NB4 (cell line): ENCODE measurements around the gene TMEM273.

Experiments
- DNase-seq: peaks from one replicate; pipeline ENCODE4 v3.0.0; 2010; ENCODE audit warnings: low read depth
- H3K4me3 ChIP-seq: one replicate; pipeline ENCODE4 v1.5.1; 2011; ENCODE audit warnings: mild to moderate bottlenecking, low read depth, low read length, moderate library complexity
- MAX ChIP-seq: IDR thresholded peaks from 2 replicates; pipeline ENCODE4 v1.6.1; 2011; ENCODE audit warnings: low read depth, low read length
- MYC ChIP-seq: IDR thresholded peaks from 2 replicates; pipeline ENCODE4 v1.6.1; 2011; ENCODE audit warnings: low read depth, low read length
- POLR2A ChIP-seq: IDR thresholded peaks from 2 replicates; pipeline ENCODE4 v1.6.1; 2011; ENCODE audit warnings: mild to moderate bottlenecking; ENCODE audit not compliant: insufficient read length; ENCODE audit errors: extremely low read depth
- TF ChIP-seq, protein P1 (sequence below): IDR thresholded peaks from one replicate; pipeline ENCODE4 v1.5.1; 2012; ENCODE audit warnings: low read depth, low read length

The TMEM273 gene

GRCh38 chr10:49109669-49110340 lies 78.4 kb downstream of the TMEM273 start:
- no peak for DNase-seq
- TF ChIP-seq POLR2A (no peak), MYC (no peak), MAX (no peak)
- TF ChIP-seq, protein P1, sequence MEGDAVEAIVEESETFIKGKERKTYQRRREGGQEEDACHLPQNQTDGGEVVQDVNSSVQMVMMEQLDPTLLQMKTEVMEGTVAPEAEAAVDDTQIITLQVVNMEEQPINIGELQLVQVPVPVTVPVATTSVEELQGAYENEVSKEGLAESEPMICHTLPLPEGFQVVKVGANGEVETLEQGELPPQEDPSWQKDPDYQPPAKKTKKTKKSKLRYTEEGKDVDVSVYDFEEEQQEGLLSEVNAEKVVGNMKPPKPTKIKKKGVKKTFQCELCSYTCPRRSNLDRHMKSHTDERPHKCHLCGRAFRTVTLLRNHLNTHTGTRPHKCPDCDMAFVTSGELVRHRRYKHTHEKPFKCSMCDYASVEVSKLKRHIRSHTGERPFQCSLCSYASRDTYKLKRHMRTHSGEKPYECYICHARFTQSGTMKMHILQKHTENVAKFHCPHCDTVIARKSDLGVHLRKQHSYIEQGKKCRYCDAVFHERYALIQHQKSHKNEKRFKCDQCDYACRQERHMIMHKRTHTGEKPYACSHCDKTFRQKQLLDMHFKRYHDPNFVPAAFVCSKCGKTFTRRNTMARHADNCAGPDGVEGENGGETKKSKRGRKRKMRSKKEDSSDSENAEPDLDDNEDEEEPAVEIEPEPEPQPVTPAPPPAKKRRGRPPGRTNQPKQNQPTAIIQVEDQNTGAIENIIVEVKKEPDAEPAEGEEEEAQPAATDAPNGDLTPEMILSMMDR, result no peak
- no peak overlapping the region for H3K4me3 ChIP-seq

- H3K4me3 ChIP-seq, result no peak overlapping the region
- no peak for DNase-seq
- TF ChIP-seq, protein P1, result no peak
- TF ChIP-seq POLR2A (no peak), MAX (no peak), MYC (no peak)
Measured at GRCh38 chr10:49108656-49109055, 79.5 kb downstream of the TMEM273 start.

GRCh38 chr10:49107887-49108267 lies 80.3 kb downstream of the TMEM273 start:
- no peak overlapping the region for H3K4me3 ChIP-seq
- no peak for TF ChIP-seq MYC
- TF ChIP-seq, protein P1, result no peak
- no peak for TF ChIP-seq POLR2A
- TF ChIP-seq MAX, result no peak
- DNase-seq, result no peak

GRCh38 chr10:49107111-49107886 lies 80.9 kb downstream of the TMEM273 start:
- H3K4me3 ChIP-seq, result no peak overlapping the region
- TF ChIP-seq, protein P1, result no peak
- TF ChIP-seq POLR2A (no peak), MYC (no peak), MAX (no peak)
- no peak for DNase-seq

GRCh38 chr10:49106451-49106850 lies 81.7 kb downstream of the TMEM273 start:
- DNase-seq, result no peak
- TF ChIP-seq MAX (no peak), POLR2A (no peak), MYC (no peak)
- TF ChIP-seq, protein P1, result no peak
- H3K4me3 ChIP-seq, result no peak overlapping the region
